Uterus (tissue), 2 donors: ENCODE measurements around the gene LSAMP.

Source experiments
- CTCF ChIP-seq, 4 experiments: fragments of 200-600 bp in 2 of 4; fragments of 450-650 bp in 2 of 4; sonication (generic) in 2 of 4; IDR thresholded peaks; one replicate each; pipeline ENCODE4 v1.5.1; 2016 to 2019; ENCODE audit warnings: antibody characterized with exemption in 4 of 4, mild to moderate bottlenecking in 2 of 4, moderate library complexity in 1 of 4
- POLR2A ChIP-seq, 2 donors: fragments of 450-650 bp; IDR thresholded peaks; one replicate each; pipeline ENCODE4 v1.6.1; 2016; ENCODE audit warnings: antibody characterized with exemption in 2 of 2, mild to moderate bottlenecking in 1 of 2, moderate library complexity in 1 of 2

- TF ChIP-seq POLR2A (IDR thresholded peaks at IDR 0.05) (no peak), CTCF (IDR thresholded peaks at IDR 0.05) (no peak)
These were observed 2.1 kb downstream of the LSAMP start for GRCh38 chr3:116443191-116443661.
